Kidney capillary endothelial cell (primary cell): ENCODE results near the gene IGSF21.
"Not testable (repeated sequence)": the region's sequence is repeated elsewhere in the genome, so short reads cannot be mapped to it uniquely, and the experiment has no call there.

Source experiments
- DNase-seq: peaks from one replicate; pipeline ENCODE4 v3.0.0-alpha.2; 2018; ENCODE audit warnings: low spot score

Gene IGSF21

GRCh38 chr1:18145851-18146618 lies 38.4 kb downstream of the IGSF21 start:
- no peak for DNase-seq

GRCh38 chr1:18146886-18147285 lies 39.3 kb downstream of the IGSF21 start:
- DNase-seq, result no peak

GRCh38 chr1:18147672-18148071 lies 40.1 kb downstream of the IGSF21 start:
- DNase-seq, result no peak

- DNase-seq, result no peak
These were observed 40.9 kb downstream of the IGSF21 start for GRCh38 chr1:18148461-18148860.

GRCh38 chr1:18149027-18149641 lies 41.5 kb downstream of the IGSF21 start:
- no peak for DNase-seq

- DNase-seq, result no peak
These were observed 44.0 kb downstream of the IGSF21 start for GRCh38 chr1:18151436-18152122.

- no peak for DNase-seq
These were observed 47.0 kb downstream of the IGSF21 start for GRCh38 chr1:18154430-18155194.

- no peak for DNase-seq
These were observed 48.3 kb downstream of the IGSF21 start for GRCh38 chr1:18155881-18156385.

- no peak for DNase-seq
These were observed 49.8 kb downstream of the IGSF21 start for GRCh38 chr1:18157352-18157751.

- DNase-seq, result no peak
These were observed 50.4 kb downstream of the IGSF21 start for GRCh38 chr1:18157968-18158367.

GRCh38 chr1:18158714-18159113 lies 51.1 kb downstream of the IGSF21 start:
- no peak for DNase-seq

- no peak for DNase-seq
These were observed 52.8 kb downstream of the IGSF21 start for GRCh38 chr1:18160290-18160942.

GRCh38 chr1:18161690-18162089 lies 54.1 kb downstream of the IGSF21 start:
- DNase-seq, result no peak

GRCh38 chr1:18165640-18166039 lies 58.0 kb downstream of the IGSF21 start:
- not testable (repeated sequence) for DNase-seq

- DNase-seq, result no peak
These were observed 58.7 kb downstream of the IGSF21 start for GRCh38 chr1:18166341-18166740.

GRCh38 chr1:18166929-18167328 lies 59.3 kb downstream of the IGSF21 start:
- DNase-seq, result no peak

- no peak for DNase-seq
These were observed 62.8 kb downstream of the IGSF21 start for GRCh38 chr1:18170444-18170843.

- no peak for DNase-seq
These were observed 66.4 kb downstream of the IGSF21 start for GRCh38 chr1:18174037-18174436.

- DNase-seq, result no peak
These were observed 67.5 kb downstream of the IGSF21 start for GRCh38 chr1:18175051-18175450.

GRCh38 chr1:18175530-18176377 lies 68.2 kb downstream of the IGSF21 start:
- no peak for DNase-seq

GRCh38 chr1:18176619-18177018 lies 69.0 kb downstream of the IGSF21 start:
- no peak for DNase-seq
